ENCODE measurements around the gene CCDC127.
"Not testable (repeated sequence)": the region's sequence is repeated elsewhere in the genome, so short reads cannot be mapped to it uniquely, and the experiment has no call there.

The CCDC127 gene

DNA sequence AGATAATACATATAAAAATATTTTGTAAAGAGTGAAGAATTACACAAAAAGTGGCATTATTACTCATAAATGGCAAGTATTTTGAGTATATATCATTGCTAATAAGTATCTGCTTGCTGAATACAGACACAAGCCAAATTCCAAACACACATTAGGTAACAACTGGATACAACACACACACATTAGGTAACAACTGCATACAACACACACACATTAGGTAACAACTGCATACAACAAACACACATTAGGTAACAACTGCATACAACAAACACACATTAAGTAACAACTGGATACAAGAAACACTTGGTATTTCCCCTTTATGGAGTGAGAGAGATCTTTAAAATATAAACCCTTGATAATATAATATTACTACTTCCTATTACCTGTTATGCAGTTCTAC, 13.5 kb downstream of the CCDC127 start:
- DNase-seq (ENCODE audit: low read depth in 2 of 2, low spot score in 1 of 2), result no peak

DNA sequence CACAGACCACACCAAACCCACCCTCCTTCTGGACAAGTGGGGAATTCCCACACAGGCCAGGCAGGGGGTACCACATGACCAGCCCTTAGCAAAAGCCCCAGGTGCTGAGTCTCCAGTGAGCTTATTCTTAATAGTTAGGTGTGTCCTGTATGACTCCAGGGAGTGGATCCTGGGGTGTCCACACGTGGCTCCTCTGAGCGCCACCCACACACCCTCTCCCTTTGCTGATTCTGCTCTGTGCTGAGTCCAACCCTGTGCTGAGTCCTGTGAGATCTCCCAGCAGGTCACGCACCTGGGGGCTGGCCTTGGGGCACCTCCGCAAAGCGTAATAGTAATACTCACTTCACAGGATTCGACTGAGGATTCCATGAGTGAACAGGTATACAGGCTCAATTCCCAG, 14.0 kb downstream of the CCDC127 start:
- no peak for DNase-seq (ENCODE audit: low read depth in 2 of 2, low spot score in 1 of 2)

DNA sequence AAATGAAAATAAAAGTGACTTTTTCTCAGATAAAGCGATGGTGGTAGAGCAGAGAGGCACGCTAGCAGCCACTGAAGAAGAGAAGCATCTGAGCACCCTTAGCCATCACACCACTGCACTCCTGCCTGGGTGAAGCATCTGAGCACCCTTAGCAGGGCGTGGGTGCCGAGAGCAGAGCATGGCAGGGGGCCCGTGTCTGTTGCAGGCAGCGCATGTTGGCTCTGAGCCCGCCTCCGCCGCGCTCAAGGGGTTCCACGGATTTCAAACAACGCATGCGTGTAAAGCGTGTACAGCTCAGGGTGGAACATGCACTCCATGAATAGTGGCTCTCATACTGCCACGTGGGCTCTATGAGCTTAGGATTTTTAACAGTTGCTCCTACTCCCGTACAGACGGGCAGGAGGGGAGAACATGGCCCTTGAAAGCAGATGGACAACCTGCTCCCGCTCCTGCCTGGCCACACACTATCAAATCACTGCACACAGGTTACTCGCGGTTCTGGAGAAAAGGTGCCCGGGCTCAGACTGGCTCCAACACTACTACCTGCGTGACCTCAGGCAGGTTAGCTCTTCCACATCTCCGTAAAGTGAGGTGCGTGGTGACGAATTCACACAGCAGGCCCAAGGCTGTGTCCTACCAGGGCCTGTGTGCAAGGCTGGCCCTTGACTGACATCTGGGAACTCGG, 14.6 kb downstream of the CCDC127 start:
- DNase-seq (ENCODE audit: low read depth in 2 of 2, low spot score in 1 of 2), result no peak

DNA sequence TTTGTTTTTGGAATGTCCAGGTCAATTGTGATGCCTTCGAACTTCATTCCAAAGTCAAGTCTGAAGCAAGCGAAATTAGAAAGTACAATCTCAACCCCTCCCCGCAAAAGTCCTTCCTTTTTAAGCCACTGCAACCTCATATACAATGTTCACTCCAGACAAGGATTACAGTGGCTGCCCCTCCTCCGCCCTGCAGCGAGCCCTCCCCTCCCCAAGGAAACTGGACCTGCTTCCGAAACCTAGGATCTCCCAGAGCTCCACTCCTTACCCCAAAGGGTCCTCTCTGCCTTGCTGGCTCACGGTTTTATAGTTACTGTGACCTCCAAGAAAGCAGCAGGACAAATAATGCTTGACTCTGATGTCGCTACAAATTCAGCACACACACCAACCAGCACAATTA, 16.3 kb downstream of the CCDC127 start:
- no peak for DNase-seq (ENCODE audit: low read depth in 2 of 2, low spot score in 1 of 2)

DNA sequence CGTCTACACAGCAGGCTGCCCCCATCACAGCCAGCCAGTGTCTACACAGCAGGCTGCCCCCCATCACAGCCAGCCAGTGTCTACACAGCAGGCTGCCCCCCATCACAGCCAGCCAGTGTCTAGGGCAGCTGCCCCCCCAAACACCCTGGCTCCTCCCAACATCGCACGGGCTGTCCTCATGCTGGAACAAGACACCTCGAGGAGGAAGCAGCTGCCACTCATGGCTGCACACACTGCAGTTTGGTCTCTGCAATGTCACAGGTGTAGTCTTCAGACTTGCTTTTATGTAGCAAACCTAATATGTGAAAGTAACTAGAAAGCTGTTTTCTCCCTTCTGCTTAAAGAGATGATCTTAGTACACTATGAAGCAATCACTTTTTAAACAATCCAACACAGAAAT, 17.0 kb downstream of the CCDC127 start:
- no peak for DNase-seq (ENCODE audit: low read depth in 2 of 2, low spot score in 1 of 2)

DNA sequence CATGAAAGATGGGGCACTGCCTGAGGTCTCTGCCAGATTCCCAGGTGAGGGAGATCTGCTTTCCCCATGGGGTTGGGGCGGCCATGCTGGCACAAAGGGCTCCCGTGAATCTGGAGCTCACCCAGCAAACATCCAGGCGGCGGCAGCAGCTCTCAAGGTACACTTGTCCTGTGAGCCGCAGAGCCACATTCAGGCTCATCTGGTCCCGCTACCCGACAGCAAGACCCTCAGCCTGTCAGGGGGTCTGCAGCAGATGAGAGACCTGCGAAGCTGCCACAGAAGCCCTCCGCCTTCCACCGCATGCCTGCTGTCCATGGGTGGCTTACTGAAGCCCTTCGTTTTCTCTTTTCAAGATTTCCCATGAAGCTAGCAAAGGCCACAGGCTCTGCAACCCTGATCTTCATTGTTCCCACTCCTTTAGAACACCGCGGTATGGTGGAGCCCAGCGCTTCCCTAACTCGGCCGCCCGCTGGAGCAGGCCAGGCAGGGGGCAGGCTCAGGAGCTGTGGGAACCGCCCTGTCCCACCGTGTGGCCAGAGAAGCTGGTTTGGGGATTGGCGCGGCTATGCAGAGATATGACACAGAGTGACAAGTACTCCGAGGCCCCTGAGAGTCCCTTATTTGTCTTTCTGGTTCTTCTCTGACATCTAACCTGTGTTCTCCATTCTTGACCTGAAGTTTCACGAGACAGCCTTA, 17.9 kb downstream of the CCDC127 start:
- DNase-seq (ENCODE audit: low read depth in 2 of 2, low spot score in 1 of 2), result no peak

DNA sequence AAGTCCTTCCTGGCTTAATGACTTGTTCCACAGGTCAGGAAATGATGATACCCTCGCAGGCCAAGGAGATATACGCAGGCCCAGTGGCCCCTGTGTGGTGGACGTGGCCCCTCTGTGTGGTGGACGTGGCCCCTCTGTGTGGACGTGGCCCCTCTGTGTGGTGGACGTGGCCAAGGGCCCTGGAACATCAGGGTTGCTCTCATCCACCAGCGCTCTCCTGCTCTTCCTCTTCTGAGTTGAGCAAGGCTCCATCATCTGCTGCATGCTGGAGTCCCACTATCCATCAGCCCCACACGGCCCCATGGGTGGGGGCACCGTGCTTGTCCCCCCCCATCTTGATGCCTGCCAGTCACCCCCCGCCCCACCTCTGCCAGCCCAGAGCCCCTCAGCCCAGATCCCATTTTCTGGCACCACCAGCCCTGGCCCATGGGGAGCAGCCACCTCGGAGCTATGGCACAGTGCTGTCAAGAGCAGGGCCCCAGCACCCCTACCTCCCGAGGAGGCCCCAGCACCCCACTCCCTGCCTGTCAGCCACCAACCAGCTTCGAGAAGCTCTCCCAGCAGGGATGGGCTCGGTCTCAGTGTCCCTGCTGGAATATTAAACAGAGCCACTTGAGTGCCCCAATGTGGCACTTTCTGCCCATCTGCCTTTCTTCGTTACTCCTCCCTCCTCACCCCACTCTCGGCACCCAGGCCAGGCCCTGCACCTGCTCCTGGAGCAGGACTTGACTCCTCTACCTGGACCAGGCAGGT, 18.6 kb downstream of the CCDC127 start:
- no peak for DNase-seq (ENCODE audit: low read depth in 2 of 2, low spot score in 1 of 2)

DNA sequence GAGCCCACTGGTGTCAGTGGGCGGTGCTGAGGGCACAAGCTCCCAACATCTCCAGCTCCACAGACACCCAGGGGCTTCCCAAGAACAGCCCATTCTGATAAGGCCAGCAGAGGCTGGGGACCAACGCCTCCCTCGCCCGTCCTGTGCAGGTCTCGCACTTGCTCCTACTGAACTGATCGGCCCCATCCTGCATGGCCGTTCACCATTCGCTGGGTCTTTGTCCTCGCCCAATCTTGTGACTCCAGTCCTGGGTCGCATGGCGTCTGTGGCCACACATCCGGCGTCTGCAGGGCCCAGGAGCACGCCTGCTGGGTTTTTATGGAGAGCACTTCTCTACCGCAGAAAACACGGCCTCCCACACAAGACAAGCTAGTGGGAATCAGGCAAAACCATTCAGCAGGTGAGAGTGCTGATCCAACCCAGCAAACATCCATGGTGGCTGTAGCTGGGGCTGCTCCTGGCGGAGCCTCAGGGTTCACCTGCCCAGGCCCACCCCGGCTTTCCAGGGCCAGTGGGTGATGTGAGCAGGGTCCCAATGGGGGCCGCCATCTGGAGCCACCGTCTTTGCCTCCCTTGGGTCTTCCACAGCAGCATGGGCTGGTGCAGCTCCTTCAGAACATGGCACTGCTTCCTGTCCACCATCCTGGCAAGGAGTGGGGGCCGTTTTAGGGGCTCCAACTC, 19.3 kb downstream of the CCDC127 start:
- DNase-seq (ENCODE audit: low read depth in 2 of 2, low spot score in 1 of 2), result no peak

DNA sequence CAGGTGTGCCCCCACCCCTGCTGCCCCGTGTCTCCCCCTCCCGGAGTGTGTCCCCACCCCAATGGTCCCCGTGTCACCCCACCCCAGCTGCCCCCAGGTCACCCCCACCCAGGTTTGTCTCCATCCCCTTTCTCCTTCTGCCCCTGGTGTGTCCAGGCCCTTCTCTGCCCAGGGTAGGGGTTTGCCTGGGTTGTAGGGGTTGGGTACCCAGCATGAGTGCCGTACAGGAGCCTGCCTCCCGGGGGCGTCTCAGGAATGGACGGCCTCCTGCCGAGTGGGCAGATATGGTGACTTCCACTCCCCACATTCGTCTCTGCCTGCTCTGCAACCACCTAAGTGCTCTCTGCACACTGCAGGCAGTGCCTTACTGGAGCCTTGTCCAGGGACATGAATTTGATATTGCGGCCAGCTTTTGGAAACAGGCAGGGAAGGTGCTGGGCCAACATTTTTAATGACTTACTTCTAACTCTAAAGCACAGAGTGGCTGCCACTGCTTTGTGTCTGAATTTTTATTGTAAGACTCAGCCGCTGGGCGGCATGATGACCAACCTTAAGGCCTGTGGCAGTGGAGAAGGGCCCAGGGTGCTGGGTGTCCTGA, 20.0 kb downstream of the CCDC127 start:
- no peak for DNase-seq (ENCODE audit: low read depth in 2 of 2, low spot score in 1 of 2)

DNA sequence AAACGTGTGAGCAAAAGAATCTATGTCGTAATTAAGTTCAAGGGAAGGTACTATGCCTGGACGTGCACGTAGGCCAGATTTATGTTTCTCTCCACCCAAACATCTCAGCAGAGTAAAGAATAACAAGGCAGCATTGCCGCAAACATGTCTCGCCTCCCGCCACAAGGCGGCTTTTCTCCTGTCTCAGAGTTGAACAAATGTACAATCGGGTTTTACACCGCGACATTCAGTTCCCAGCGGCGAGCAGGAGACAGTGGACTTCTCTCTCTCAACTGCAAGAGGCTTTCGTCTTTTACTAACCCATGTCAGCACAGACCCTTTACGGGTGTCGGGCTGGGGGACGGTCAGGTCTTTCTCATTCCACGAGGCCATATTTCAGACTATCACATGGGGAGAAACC, 20.9 kb downstream of the CCDC127 start:
- DNase-seq (ENCODE audit: low read depth in 2 of 2, low spot score in 1 of 2), result not testable (repeated sequence)

DNA sequence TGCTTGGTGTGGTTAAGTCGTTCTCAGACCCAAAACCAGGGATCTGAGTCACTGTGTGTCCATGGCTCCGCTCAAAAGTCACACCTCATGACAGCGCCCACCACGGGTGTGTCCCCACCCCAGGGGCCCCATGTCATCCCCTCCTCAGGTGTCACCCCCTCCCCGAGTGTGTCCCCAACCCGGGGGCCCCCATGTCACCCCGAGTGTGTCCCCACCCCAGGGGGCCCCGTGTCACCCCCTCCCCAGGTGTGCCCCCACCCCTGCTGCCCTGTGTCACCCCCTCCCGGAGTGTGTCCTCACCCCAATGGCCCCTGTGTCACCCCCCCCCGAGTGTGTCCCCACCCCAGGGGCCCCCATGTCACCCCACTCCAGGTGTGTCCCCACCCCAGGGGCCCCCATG, 21.6 kb downstream of the CCDC127 start:
- no peak for DNase-seq (ENCODE audit: low read depth in 2 of 2, low spot score in 1 of 2)

DNA sequence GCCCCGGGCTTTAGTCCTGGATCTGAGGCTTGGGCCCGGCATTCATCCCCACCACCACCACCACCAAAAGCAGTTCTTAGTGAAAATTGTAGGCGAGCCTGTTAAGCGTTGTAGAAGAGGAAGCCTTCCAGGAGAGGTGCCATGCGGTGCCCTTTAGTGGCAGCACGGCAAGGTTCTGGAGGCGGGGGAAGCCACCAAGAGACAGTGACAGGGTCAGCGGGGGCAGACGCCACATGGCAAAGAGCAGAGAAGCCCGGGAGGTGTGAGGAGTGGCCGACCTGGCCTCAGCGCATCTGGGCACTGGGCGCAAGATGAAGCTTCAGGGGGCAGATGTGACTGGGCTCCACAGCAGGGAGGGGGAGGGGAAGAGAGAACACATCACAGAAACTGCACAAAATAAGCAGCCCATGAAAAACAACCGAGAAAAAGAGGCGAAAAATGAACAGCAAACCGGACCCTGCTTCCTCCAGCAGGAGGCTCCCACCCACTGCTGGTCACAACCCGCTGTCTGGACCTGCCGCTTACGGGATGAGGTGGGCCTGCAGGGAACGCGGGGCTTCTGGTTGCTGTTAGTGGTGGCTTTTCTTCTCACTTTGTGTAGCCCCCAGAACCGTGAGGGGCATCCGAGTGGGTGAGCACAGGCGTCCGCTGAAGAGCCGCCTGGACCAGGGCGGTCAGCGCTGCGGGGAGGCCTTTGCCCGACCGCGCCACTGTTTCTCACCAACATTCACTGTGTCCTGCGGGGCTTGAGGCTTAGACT, 22.4 kb downstream of the CCDC127 start:
- DNase-seq (ENCODE audit: low read depth in 2 of 2, low spot score in 1 of 2), result no peak

DNA sequence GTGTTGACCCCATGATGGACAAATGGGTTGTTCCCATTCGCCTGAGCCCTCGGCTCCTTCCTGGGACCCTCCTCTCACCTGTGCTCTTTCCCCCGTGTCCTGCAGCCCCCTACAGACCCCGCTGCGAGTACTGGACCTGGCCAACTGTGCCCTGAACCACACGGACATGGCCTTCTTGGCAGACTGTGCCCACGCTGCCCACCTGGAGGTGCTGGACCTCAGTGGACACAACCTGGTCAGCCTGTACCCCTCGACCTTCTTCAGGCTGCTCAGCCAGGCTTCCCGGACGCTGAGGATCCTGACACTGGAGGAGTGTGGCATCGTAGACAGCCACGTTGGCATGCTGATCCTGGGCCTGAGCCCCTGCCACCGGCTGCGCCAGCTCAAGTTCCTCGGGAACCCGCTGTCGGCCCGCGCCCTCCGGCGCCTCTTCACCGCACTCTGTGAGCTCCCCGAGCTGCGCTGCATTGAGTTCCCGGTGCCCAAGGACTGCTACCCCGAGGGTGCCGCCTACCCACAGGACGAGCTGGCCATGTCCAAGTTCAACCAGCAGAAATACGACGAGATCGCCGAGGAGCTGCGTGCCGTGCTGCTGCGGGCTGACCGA, 23.2 kb downstream of the CCDC127 start:
- no peak for DNase-seq (ENCODE audit: low read depth in 2 of 2, low spot score in 1 of 2)

DNA sequence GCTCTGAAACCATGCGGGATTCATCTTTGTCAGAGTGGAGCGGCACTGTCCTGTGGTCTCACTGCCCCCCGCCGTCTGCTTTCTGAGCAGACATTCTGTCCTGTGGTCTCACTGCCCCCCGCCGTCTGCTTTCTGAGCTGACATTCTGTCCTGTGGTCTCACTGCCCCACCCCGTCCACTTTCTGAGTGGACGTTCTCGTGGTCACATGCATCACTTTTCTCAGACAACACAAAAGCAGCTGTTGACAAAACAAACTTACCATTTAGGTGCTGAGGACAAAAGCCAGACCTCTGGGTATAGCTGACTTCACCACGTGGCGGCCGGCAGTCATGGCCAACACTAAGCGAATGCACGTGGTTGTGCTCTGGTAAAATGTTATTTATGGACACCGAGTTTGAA, 23.9 kb downstream of the CCDC127 start:
- DNase-seq (ENCODE audit: low read depth in 2 of 2, low spot score in 1 of 2), result no peak

DNA sequence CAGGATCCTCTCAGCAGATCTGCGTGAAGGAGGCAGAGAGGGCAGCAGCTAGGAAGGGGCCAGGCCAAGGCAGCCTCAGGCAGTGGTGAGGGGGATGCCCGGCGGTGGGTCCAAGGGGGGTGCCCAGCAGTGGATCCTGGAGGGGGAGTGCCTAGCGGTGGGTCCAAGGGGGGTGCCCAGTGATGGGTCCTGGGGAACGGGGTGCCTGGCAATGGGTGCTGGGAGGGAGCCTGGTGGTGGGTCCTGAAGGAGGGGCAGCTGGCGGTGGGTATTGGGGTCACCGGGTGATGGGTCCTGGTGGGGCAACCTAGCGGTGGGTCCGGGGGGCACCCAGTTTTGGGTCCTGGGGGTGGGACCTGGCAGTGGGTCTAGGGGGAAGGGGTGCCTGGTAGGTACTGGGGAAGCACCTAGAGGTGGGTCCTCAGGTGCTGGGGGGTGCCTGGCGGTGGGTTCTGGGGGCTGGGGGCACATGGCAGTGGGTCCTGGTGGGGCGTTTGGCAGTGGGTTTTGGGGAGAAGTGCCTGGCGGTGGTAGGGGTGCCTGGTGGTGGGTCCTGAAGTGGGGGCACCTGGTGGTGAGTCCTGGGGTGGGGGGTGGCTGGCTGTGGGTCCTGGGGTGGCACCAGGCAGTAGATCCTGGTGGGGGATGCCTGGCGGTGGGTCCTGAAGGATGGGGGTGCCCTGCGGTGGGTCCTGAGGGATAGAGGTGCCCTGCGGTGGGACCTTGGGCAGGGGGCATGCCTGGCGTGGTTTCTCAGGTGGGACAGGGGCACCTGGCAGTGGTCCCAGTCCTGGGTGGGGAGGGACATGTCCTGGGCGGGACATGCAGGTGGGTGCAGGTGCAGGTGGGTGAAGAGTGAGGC, 24.8 kb downstream of the CCDC127 start:
- no peak for DNase-seq (ENCODE audit: low read depth in 2 of 2, low spot score in 1 of 2)

DNA sequence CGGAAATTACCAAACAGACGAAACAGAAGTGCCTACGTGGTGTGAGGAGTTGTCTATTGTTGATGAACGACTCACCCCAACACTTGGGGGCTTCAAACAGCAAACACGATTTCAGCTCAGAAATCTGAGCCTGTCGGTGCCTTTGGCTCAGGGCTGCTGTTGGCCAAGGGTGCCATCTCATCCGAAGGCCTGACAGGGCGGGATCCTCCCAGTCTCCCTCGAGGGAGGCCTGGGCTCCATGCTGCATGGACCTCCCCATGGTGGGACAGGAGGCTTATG, 25.3 kb downstream of the CCDC127 start:
- no peak for DNase-seq (ENCODE audit: low read depth in 2 of 2, low spot score in 1 of 2)

DNA sequence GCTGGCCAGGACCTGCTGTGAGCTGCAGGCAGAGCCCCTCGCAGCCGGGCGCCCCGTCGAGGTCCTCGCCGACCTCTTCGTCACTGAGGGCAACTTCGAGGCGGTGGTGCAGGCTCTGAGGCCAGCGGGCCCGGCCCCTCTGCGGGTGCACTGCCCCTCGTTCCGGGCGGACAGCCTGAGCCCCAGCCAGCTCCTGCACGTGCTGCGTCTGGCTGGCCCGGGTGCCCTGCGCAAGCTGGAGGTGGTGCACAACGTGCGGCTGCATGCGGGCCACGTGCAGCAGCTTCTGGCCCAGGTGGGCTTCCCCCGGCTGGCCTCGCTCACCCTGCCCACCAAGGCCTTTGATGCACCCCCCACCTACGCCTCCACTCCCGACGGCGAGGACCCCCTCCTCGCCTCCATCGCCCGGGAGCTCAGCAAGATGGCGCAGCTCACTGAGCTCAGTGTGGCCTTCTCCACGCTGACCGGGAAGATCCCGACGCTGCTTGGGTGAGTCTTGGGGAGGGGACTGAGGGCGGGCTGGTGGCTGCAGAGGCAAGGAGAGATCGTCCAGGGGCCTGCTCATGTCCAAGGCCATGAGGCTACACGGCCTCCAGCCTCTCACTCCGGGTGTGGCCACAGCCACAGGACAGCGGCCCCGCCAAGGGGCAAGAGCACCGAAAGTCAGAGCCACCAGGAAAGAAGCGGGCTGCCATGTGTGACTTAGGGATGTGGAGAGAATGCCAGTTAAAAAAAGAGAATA, 25.8 kb downstream of the CCDC127 start:
- no peak for DNase-seq (ENCODE audit: low read depth in 2 of 2, low spot score in 1 of 2)

DNA sequence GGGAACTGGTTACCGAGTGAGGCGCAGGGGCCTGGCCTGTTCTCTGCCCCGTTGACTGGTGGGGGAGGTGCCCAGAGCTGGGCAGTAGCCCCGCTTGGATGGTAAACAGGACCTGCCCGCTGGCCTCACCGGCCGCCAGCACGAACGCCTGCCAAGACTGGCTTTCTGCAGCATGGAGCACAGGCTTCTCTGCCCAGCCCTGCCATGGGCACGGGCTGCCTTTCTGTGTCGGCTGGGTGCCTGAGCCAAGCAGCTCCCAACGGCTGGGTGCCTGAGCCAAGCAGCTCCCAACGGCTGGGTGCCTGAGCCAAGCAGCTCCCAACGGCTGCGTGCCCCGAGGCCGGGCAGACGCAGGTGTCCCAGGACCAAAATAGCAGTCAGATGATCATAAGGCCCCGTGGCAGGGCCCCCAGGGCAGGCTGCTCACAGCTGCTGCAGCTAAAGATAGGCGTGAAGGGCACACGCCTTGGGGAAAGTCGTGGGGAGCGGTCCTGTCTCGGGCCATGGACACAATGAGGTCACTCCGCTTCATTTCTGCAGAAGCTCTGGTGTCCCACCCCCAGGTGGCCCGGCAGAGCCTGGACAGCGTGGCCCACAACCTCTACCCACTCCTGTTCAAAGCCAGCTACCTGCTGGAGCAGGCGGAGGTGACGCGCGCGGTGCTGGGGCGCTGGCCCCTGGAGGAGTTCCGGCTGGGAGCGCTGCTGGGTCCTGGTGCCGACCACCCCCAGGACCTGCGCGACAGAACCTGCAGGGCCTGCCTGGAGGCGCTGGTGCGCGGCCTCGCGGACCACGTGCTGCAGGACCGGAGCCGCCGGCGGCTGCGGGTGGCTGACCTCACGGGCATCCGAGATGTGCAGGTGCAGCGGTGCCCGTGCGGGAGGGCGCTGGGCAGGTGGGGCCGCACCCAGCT, 26.7 kb downstream of the CCDC127 start, which contains the start of gene LRRC14B:
LRRC14B (plus strand) TSS at position 460 of the 913 bp plus-strand sequence; CDS start at position 504, 44 bp downstream.
- no peak for DNase-seq (ENCODE audit: low read depth in 2 of 2, low spot score in 1 of 2)

All from stimulated activated CD8-positive, alpha-beta memory T cell treated with anti-CD3 and anti-CD28 coated beads, Interleukin-4, amount 100 ng/mL, for 4 hours (primary cell).